HG03558 (cell line): ENCODE data around the gene EGFR.

Experiments
- ATAC-seq: cut with Tn5 transposase; IDR thresholded peaks from one replicate; pipeline ENCODE4 v1.9.1; 2021; ENCODE audit warnings: moderate number of reproducible peaks; ENCODE audit not compliant: unreplicated experiment; ENCODE audit errors: extremely low read depth

EGFR gene

DNA sequence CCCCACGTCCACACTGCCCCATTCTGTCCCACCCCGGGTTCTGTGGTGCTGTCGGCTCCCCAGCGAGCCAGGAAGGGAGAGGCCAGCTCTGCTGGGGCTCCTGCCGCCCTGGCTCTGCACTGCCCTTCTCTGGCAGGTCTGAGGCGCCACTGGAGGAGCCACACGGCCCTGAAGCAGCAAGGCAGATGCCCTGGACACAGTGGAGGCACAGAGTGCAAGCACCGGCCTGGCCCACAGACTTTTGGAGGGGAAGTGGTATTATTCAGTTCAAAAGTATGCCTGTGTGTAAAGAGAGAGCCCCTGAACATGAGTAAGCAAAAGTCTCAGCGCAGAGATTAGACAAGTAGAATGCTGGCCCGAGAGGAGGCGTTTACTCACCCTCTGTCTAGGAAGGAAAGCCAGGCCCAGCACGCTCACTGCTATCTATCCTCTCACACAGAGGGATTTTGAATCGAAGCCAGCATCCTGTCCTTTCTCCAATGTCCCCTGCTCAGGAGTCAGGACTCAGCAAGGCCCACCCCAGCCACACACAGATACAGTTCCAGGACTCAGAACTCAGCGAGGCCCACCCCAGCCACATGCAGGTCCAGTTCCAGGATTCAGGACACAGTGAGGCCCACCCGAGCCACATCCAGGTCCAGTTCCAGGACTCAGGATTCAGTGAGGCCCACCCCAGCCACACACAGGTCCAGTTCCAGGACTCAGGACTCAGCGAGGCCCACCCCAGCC is 115.0 kb downstream of the EGFR start:
- no peak for ATAC-seq

DNA sequence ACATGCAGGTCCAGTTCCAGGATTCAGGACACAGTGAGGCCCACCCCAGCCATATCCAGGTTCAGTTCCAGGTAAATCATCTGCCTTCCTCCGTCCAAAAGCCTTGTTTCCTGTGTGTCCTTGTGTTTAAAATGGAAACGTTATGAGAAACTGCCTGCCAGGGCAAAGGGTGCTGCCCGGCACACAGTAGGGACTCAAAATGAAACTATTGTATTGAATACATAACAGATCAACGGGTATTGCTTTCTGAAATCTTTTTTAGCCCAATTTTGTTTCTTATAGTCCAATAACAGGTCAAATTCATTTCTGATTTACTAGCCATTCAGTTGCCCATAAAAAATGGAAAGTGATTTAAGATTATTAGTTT is 115.5 kb downstream of the EGFR start:
- no peak for ATAC-seq

DNA sequence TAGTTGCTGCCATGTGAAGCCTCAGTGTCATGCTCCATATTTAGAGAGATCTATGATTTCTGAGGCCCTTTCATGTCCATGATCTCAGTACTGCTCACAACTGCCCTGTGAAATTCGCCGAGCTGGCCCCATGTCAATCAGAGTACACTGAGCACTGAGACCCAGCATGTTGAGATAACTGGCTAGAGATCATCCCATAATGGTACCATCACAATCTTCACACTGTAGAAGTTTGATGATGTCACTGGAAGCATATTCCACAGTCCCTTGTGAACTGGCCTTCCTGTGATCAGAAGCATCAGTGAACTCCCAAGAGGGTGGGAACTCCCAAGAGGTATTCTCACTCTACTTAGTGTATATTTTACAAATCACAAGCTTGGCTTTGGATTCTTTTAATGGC is 116.0 kb downstream of the EGFR start:
- ATAC-seq: no peak

DNA sequence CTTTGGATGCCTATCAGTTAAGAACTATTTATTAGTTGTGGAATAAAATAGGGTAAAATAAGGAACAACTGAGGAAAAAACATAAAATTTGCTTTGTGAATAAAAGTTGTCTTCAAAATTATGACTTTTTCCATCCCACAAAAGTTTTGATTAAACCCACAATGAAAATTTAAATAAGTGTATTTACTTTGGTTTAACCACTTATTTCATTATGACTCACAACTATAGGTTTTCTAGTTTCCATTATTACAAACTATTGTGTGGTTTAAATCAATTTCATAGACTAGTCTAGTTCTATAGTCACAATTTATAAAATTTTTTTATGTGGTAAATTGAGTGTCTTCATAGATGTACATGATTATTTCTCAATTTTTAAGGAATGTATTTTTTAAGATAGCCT is 116.6 kb downstream of the EGFR start:
- no peak for ATAC-seq

DNA sequence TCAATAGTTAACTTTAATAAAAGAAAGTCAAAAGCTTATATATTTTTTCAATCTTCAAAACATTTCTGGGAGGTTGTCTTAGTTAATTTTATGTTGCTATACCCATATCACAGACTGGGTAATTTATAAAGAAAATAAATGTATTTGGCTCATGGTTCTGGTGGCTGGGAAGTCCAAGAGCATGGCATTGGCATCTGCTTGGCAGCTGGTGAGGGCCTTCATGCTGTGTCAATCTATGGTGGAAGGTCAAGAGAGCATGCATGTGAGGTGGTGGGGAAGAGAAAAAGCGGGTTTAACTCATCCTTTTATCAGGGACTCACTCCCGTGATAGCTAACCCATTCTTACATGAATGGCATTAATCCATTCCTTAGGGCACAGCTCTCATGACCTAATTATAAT is 119.8 kb downstream of the EGFR start:
- no peak for ATAC-seq

DNA sequence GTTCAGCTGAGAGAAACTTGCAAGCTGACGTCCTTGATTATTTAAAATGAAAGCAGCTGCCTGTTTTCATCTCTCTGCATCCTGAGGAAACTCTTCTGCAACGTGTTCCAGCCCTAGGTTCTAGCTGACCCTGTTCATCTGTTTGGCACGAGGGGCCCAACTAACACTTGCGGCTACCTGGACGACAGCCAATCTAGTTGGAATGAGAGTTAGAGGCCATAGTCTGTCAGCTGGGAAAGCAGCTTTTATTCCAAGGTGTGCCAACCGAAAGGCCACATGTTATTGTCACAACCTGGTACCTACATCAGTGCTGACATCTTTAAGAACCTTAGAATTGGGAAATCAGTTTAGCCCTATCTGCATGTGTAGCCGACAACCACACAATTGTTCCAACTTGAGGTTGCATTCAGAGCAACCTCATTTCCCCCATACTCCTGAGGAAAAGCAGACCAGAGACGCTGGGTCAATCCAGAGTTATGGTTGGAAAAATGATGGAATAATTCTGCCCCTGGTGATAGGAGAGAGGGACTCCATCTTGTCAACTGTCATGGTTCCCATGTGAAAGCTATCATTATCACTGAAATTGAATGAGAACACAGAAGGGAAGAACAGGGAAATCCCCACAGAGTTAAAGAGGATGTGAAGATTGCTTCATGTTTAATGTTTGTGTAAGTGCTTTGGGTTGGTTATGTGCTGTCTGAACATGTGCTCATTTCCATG is 121.6 kb downstream of the EGFR start:
- peak; percentile 98 for ATAC-seq

DNA sequence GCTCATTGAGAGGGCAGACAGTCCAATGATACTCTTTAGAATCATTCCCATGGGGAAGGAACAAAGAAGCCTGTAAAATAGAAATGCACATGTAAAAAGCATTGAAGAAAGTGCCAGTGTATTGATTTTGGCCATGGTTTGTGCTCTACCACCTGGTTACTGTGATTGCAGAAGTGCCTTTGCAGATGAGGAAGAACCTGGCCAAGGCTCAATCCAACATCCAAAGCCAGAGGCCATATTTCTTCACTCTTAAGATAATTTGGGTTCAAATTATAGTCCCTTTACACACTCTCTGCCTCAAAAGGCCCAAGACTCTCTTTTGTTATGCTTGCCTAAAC is 122.1 kb downstream of the EGFR start:
- ATAC-seq: peak; percentile 16

DNA sequence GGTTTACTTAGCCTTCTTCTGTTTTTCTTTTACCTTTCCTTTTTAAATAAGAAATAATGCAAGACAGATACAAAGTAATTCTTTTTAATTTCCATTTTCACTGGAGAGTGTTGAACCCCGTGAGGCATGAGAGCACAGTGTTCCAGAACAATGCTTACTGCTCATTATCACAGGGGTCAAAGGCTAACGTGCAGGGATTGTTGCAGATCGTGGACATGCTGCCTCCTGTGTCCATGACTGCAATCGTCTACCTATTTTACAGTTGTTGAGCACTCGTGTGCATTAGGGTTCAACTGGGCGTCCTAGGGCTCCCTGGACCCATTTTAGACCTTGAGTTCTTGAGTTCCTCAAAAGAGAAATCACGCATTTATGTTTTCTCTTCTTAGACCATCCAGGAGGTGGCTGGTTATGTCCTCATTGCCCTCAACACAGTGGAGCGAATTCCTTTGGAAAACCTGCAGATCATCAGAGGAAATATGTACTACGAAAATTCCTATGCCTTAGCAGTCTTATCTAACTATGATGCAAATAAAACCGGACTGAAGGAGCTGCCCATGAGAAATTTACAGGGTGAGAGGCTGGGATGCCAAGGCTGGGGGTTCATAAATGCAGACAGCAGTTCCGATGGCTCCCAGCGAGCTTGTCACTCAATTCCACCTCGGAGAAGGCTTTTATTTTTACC is 124.2 kb downstream of the EGFR start:
- no peak for ATAC-seq

DNA sequence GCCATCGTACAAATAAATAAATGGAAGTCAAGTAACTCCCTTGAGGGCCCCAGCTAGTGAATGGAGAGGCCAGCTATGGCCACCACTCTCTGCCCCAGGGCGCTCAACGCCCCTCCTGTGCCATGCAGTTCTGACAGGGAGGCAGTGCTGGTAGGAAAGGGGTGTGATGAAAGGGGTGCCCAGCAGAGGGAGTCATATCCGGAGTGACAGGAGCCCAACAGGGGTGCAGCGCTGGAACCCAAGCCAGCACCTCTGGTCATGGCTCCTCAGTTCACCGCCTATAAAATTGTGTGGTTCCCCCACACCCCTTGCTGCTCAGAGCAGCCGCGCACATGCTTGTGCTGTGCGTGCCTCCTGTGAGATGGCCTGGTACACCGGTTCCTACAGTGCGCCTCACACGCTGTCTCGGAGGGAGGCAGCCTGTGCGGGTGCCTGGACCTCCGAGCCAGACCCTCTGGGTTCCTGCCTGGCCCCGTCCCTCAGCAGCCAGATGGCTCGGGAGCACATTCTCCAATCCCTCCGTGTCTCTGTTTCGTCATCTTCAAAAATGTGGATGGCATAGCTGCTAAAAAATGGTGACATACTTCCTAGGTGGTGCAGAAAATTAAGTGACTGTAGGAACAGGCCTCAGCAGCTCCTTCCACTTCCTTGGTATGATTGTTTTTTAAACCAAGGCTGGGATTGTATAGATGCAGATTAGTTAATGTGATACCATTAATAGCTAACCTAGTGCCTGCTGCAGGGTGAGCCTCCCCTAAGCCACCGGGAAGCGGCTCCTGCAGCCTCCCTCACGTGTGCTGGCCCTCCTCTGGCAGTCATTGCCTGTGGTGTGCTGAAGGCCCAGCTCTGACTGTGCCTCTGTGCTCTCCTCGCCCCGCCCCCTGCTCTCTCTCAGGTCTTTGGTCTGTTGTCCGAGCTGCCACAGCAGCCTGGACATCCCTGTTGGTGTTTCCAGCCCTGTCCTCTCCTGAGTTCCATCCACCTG is 125.8 kb downstream of the EGFR start:
- ATAC-seq: no peak

DNA sequence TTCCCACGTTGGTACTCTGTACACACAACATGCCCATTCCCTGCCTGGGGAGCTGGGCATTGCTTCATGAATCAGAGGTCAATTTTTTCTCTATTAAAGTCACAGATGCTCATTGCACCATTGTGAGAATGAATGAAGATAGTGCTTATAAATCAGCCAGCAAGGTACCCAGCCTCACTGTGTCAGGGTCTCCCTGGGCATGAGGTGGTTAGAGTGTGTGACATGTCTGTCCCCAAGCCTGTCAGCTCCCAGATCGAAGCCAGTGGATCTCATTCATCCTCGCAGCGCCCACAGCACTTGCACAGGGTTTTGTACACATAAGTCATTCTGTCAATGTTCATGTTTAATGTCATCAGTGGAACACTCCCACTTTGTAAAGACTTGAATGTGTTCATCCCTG is 126.8 kb downstream of the EGFR start:
- no peak for ATAC-seq

DNA sequence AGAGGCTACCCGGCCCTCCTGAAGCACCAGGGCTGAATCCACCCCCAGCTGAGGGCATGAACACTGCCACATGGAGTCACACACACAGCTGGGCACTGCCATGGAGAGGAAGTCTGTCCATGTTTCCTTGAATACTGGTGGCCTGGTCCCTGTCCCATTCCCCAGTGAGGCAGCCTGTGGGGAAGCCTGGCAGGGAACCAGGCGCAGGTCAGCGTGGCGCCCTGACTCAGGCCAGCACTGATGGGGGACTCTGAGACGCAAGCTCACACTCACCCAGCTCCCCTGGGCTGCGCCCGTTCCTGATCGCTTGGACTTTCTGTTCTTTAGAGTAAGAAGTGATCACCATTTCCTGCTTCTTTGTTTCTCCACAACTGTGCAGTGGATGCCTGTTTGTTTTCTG is 128.3 kb downstream of the EGFR start:
- no peak for ATAC-seq

DNA sequence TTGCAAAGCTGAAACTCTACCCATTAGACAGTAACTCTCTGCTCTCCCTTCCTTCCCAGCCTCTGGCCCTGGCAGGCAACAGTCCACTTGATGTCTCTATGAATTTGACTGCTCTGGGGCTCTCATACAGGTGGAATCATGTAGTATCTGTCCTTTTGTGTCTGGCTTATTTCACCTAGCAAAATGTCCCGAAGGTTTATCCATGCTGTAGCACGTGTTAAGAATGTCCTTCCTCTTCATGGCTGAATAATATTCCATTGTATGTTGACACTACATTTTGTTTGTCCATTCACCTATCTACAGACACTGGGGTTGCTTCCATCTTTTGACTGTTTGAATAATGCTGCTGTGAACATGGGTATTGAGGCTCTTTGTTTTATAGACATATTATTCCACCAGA is 128.9 kb downstream of the EGFR start:
- ATAC-seq: no peak

DNA sequence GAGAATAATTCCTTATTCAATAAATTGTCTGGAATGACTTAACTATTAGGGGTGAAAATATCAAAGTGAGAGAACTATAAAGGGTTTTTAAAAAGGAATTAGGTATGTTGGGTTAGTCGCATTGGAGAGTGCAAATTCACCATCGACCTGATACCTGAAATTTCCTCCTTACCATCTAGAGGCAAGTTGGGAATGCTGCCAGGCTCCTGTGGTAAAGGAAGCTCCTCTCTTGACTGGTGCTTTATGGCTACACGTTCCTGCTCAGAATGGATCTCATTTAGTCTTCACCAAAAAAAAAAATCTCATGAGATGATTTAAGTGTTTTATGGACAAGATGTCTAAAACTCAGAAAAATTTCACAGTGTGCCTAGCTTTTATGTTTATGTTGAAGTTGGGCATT is 129.8 kb downstream of the EGFR start:
- ATAC-seq: no peak

DNA sequence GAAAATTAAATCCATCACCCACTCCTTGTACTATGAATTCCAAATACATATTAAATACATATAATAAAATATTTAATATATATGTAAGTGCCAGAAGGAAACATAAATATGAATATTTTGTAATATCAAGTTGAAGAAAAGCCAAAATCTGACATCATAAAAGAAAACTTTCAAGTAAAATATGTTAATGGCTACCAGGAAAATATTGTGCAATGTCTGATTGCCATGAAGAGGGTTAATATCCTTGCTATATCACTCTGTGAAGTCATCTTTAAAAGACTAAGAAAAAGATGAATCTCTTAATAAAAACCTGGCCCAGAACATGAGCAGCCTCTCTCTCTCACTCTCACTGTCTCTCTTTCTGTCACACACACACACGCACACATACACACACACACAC is 130.2 kb downstream of the EGFR start:
- ATAC-seq: no peak

DNA sequence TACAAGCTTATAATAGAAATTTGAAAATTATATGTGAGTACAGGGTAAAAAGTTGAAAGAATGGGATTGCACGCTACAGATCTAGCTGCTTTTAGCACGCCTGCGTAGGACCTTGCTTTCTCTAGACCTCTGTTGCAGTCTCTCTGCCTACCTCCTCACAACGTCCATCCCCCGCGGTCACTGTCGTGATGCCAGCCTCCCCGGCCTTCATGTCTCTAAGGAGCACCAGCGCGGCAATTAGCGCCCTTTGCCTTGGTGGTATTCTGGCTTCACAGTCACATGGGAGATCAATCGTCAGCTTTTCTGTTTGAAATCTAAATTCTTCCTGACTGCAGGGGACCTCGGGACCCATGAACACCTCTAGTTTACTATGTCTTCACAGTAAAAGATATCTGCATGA is 131.3 kb downstream of the EGFR start:
- ATAC-seq: no peak

DNA sequence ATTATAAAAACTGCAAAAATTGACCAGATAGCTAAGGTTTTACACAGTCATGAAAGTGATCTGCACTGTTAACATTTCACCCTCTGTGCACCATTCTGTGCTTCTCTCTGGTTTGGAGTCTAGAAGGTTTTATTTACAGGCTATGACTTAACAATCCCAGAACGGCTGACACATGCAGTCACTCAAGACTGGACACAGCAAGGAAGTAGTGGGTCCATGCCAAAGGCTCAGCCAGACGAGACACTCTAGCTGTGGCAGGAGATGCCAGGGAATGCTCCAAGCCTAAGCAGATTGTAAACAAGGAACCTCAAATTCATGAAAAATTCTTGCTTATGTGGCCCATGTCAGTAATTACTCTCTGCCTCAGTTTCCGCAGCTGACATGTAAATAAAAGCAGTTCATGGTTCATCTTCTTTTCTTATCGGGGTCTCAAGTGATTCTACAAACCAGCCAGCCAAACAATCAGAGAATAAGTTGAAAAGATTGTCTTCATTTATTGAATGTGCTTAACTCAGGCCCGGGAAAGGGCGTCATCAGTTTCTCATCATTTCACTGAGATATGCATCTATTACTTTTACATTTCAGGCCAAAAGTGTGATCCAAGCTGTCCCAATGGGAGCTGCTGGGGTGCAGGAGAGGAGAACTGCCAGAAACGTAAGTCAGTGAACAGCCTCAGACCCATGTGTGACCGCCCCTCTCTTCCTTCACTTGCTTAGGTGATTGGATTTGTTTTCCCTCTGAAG is 132.1 kb downstream of the EGFR start:
- ATAC-seq: no peak

DNA sequence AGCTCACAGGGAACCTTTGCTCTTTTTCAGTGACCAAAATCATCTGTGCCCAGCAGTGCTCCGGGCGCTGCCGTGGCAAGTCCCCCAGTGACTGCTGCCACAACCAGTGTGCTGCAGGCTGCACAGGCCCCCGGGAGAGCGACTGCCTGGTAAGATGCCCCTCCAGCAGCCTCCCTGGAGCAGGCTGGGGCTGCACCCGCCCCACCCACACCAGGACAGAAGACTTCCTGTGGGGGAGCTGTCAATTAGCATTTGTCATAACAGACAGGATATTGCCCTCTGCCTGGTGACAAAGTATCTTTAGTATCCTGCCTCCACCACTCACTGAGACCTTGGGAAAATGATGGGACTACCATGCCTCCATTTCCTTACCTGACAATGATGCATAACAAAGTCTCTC is 133.7 kb downstream of the EGFR start:
- ATAC-seq: no peak

DNA sequence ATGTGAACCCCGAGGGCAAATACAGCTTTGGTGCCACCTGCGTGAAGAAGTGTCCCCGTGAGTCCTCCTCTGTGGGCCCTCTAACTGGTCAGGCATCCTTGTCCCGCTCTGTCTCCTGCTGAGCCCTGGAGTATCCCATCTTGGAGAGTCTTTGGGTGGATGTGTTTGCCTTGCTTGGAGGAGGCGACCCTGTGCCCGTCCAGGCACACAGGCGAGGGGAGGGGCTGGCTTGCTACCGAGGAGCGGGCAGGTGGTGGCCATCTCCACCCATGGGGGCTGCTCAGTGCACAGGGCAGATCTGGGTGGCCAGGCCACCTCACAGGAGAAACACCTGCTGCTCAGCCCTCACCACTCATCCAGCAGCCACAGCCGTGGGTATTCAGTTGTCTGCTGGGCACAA is 135.3 kb downstream of the EGFR start:
- no peak for ATAC-seq

DNA sequence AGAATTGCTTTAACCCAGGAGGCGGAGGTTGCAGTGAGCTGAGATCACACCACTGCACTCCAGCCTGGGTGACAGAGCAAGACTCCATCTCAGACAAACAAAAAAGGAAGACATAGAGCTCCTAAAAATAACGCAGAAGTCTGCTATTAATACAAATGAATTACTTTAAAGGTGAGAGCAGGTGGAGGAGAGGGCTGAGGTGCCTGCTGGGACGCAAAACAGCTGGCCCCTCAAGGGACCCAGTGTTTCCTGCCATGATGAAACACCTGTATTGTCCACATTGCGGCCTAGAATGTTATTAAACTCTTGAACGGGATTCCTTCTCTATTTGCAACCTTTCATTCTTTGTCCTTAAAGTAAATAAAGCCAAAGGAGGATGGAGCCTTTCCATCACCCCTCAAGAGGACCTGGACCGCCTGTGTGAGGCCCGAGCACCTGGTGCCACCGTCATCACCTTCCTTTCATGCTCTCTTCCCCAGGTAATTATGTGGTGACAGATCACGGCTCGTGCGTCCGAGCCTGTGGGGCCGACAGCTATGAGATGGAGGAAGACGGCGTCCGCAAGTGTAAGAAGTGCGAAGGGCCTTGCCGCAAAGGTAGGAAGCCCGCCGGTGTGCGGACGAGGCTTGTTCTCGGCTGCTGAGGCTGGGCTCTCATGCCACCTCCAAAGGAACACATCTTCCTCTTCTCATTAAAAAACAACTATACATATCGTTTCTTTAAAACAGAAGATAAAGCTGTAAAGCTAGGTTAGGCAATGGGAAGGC is 136.7 kb downstream of the EGFR start:
- ATAC-seq: no peak
